Endothelial cell of umbilical vein (primary cell): ENCODE data around the gene MARF1. TPM values are rescaled to one million over a fixed set of nuclear protein-coding genes. Genes with fewer than 3 reads are reported as not detected.
A peak's percentile ranks its signal among the peaks of the same experiment; 100 is the strongest.
"Not testable (repeated sequence)": the region's sequence is repeated elsewhere in the genome, so short reads cannot be mapped to it uniquely, and the experiment has no call there.

ENCODE experiments used
- BruUV-seq: library from RNA; stranded (reverse); fragments of 400-500 nt; replicated peaks from 2 replicates; lab custom pipeline; 2021; lab: Mats Ljungman, UMichigan
- CTCF ChIA-PET: fragments of 300-600, 350-600 bp; sonication (Branson Sonifier 250); formaldehyde crosslinking; loops from one replicate; lab custom pipeline; 2021; ENCODE audit warnings: antibody characterized with exemption, inconsistent platforms; lab: Charles Lee
- POLR2A ChIA-PET: fragments of 300-600, 350-600 bp; sonication (Branson Sonifier 250); formaldehyde crosslinking; loops from one replicate; lab custom pipeline; 2021; ENCODE audit warnings: antibody characterized with exemption, inconsistent platforms; lab: Charles Lee
- DNase-seq: peaks from one replicate; pipeline ENCODE4 v3.0.0-alpha.2; 2011; ENCODE audit warnings: low read depth, low spot score
- FAIRE-seq: peaks from 2 replicates; lab custom pipeline; 2011; peaks lifted over from hg19 to GRCh38; lab: Jason Lieb, UNC
- H2AFZ ChIP-seq: 2 replicates; pipeline ENCODE4 v1.6.0; 2012; ENCODE audit warnings: low read depth, low read length, control low read depth, inconsistent platforms
- H3K27ac ChIP-seq: 2 replicates; pipeline ENCODE4 v1.5.1; 2011; ENCODE audit warnings: low read depth, mild to moderate bottlenecking, control low read depth, low read length, moderate library complexity; ENCODE audit not compliant: insufficient read depth
- H3K27me3 ChIP-seq, 2 experiments: 2 replicates each; pipeline versions ENCODE4 v1.6.0 to v1.6.1; 2011; ENCODE audit warnings: low read length in 2 of 2, mixed read lengths in 1 of 2; ENCODE audit not compliant: control insufficient read depth in 2 of 2, insufficient read depth in 2 of 2
- H3K36me3 ChIP-seq, 2 experiments: 2 replicates in 1 of 2; 3 replicates in 1 of 2; pipeline ENCODE4 v1.5.1; 2011; ENCODE audit warnings: low read length in 2 of 2, mild to moderate bottlenecking in 1 of 2, moderate library complexity in 1 of 2; ENCODE audit not compliant: control insufficient read depth in 2 of 2, insufficient read depth in 2 of 2; ENCODE audit errors: extremely low read depth in 1 of 2
- H3K4me1 ChIP-seq: 3 replicates; pipeline ENCODE4 v1.5.1; 2011; ENCODE audit warnings: mild to moderate bottlenecking, low read length; ENCODE audit not compliant: control insufficient read depth, insufficient read depth; ENCODE audit errors: extremely low read depth
- H3K4me2 ChIP-seq: 2 replicates; pipeline ENCODE4 v1.6.1; 2011; ENCODE audit warnings: low read length, control low read depth, mixed read lengths; ENCODE audit not compliant: insufficient read depth
- H3K4me3 ChIP-seq, 3 experiments: fragments of 200-600 bp in 1 of 3; sonication (generic), shearing (Covaris generic) in 1 of 3; replicated peaks in 1 of 3; 2 replicates each; pipeline ENCODE4 v1.5.1; 2011 to 2016; ENCODE audit warnings: control low read depth in 3 of 3, low read length in 3 of 3, mild to moderate bottlenecking in 2 of 3, inconsistent platforms in 1 of 3, low read depth in 1 of 3, moderate library complexity in 1 of 3; ENCODE audit not compliant: insufficient read depth in 1 of 3
- H3K79me2 ChIP-seq: 2 replicates; pipeline ENCODE4 v1.6.0; 2012; ENCODE audit warnings: low read length, inconsistent platforms; ENCODE audit not compliant: control insufficient read depth, insufficient read depth
- H3K9ac ChIP-seq: replicated peaks from 2 replicates; pipeline ENCODE3; 2011; ENCODE audit warnings: low read length, control low read depth; ENCODE audit not compliant: insufficient read depth; ENCODE audit errors: extremely low read depth
- H3K9me1 ChIP-seq: replicated peaks from 3 replicates; pipeline ENCODE4 v1.6.0; 2011; ENCODE audit warnings: mild to moderate bottlenecking, low read length; ENCODE audit not compliant: control insufficient read depth, insufficient read depth; ENCODE audit errors: extremely low read depth
- H3K9me3 ChIP-seq: replicated peaks from 2 replicates; pipeline ENCODE4 v1.5.1; 2012; ENCODE audit warnings: low read length, inconsistent platforms; ENCODE audit not compliant: control insufficient read depth, insufficient read depth
- H4K20me1 ChIP-seq: replicated peaks from 2 replicates; pipeline ENCODE3; 2011; ENCODE audit warnings: mild to moderate bottlenecking, low read length; ENCODE audit not compliant: control insufficient read depth, insufficient read depth; ENCODE audit errors: extremely low read depth
- CTCF ChIP-seq, 2 donors: IDR thresholded peaks; 1 replicate in 1 of 2; 2 replicates in 1 of 2; pipeline ENCODE4 v1.5.1; 2011; ENCODE audit warnings: low read length in 2 of 2, mild to moderate bottlenecking in 2 of 2, moderate library complexity in 2 of 2, control low read depth in 1 of 2, inconsistent platforms in 1 of 2, low read depth in 1 of 2; ENCODE audit not compliant: insufficient read depth in 1 of 2; ENCODE audit errors: extremely low read depth in 1 of 2
- EZH2 ChIP-seq: IDR thresholded peaks from 2 replicates; pipeline ENCODE4 v1.6.1; 2012; ENCODE audit warnings: borderline replicate concordance, low read depth, mild to moderate bottlenecking, moderate library complexity, low read length, inconsistent platforms; ENCODE audit not compliant: severe bottlenecking
- FOS ChIP-seq: IDR thresholded peaks from 2 replicates; pipeline ENCODE4 v1.6.1; 2011; ENCODE audit warnings: mild to moderate bottlenecking, low read length, moderate library complexity, borderline replicate concordance; ENCODE audit not compliant: insufficient read depth
- MYC ChIP-seq: IDR thresholded peaks from one replicate; pipeline ENCODE4 v1.6.1; 2011; ENCODE audit warnings: mild to moderate bottlenecking, low read depth, low read length
- POLR2AphosphoS5 ChIP-seq: IDR thresholded peaks from 2 replicates; pipeline ENCODE4 v1.6.1; 2012; ENCODE audit warnings: low read depth, mild to moderate bottlenecking, control low read depth, low read length, moderate library complexity; ENCODE audit not compliant: insufficient read depth
- dilution Hi-C: fragments of 300-500 bp; cut with MboI; formaldehyde crosslinking; loops from one replicate; pipeline ENCODE4 v1.15.0; 2019; ENCODE audit warnings: low sequenced_read_pairs; ENCODE audit not compliant: extremely low pct_ligation_motif_present
- intact Hi-C: fragments of 100-400 bp; cut with micrococcal nuclease; formaldehyde crosslinking; loops from one replicate; pipeline ENCODE4 v1.10.0; 2022
- polyA plus RNA-seq, 4 experiments: library from polyadenylated mRNA; depleted of rRNA in 3 of 4; stranded (reverse) in 3 of 4; unstranded in 1 of 4; fragments of >200 nt; gene quantifications; 2 replicates each; pipeline versions ENCODE4 v1.2.1 to v1.2.3, GENCODE V29; 2011 to 2012; ENCODE audit warnings: missing spikeins in 1 of 4
- total RNA-seq: library from RNA; stranded (reverse); gene quantifications from 2 replicates; pipeline ENCODE4 v1.2.3, GENCODE V29; 2021

Gene MARF1
- total and polyA plus RNA-seq, 2 donors (not counting 3 experiments of a cell fraction or from before 2014, with no cell fraction given) = 14.6 to 58.5 TPM

DNA sequence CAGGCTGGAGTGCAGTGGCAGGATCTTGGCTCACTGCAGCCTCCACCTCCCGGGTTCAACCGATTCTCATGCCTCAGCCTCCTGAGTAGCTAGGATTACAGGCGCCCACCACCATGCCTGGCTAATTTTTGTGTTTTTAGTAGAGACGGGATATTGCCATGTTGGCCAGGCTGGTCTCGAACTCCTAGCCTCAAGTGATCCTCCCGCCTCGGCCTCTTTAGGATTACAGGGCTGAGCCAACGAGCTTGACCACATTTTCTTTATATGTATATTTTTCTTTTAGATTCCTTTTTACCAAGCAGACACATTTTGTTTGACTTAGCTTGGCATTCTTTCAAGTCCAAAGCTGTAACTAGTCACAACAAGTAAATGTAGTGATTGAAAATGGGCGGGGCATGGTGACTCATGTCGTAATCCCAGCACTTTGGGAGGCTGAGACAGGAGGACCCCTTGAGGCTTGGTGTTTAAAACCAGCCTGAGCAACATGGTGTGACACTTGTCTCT lies 2.1 kb upstream of the MARF1 start:
- Histone ChIP-seq H3K79me2 (peaks cover 24% of the 10 kb centered on the region), H3K4me1 (peaks cover 20% of the 10 kb centered on the region)
- H2AFZ ChIP-seq, H3K27me3 ChIP-seq, H3K4me2 ChIP-seq, H3K4me3 ChIP-seq, BruUV-seq, H4K20me1 ChIP-seq, H3K27ac ChIP-seq, H3K9me1 ChIP-seq, dilution Hi-C loops, H3K9ac ChIP-seq, POLR2A ChIA-PET, H3K36me3 ChIP-seq, H3K9me3 ChIP-seq: not testable (repeated sequence)
- DNase-seq (peak; percentile 33), FAIRE-seq (peak; percentile 43)
- intact Hi-C loops = loop anchor here (5.0 kb wide), 2 partner anchors 123 to 163 kb away; no protein-coding TSS in a partner anchor
- CTCF ChIA-PET = interaction anchor here (1.0 kb wide), 1 partner anchor 37 kb away, joined by 4 read pairs; no protein-coding TSS in a partner anchor

- DNase-seq = no peak
- FAIRE-seq = no peak
- ChIA-PET CTCF (interaction anchor here (1.0 to 3.0 kb wide), 4 partner anchors 8 to 60 kb away, joined by 4 to 18 read pairs (median 11); no protein-coding TSS in a partner anchor), POLR2A (no interaction called here)
- Histone ChIP-seq H3K79me2 (peaks cover 27% of the 10 kb centered on the region), H3K27ac (no peak overlapping the region), H3K9ac (peak overlapping the region; percentile 100), H3K4me3 (no peak overlapping the region), H3K36me3 (no peaks in the 10 kb centered on the region), H3K9me3 (no peaks in the 10 kb centered on the region), H2AFZ (no peak overlapping the region), H3K4me2 (peak overlapping the region; percentile 94), H3K4me1 (peaks cover 18% of the 10 kb centered on the region), H4K20me1 (no peaks in the 10 kb centered on the region), H3K9me1 (no peaks in the 10 kb centered on the region), H3K27me3 (peaks cover 0 to 2% of the 10 kb centered on the region in 2 experiments)
- BruUV-seq = no TSS peak
- dilution Hi-C loops (no loop called here), intact Hi-C loops (loop anchor here (5.0 kb wide), 2 partner anchors 122 to 162 kb away; no protein-coding TSS in a partner anchor)
- no peak for TF ChIP-seq POLR2AphosphoS5
- no peak for TF ChIP-seq EZH2
- TF ChIP-seq CTCF (IDR thresholded peaks at IDR 0.05; ENCODE audit: extremely low read depth in 1 of 2, insufficient read depth in 1 of 2, low read depth in 1 of 2, low read length in 2 of 2) = no peak
- TF ChIP-seq FOS = no peak
- no peak for TF ChIP-seq MYC
Measured at GRCh38 chr16:15644267-15644961, 1.5 kb upstream of the MARF1 start.
